ENCODE data around the gene QDPR.
"Not testable (repeated sequence)": the region's sequence is repeated elsewhere in the genome, so short reads cannot be mapped to it uniquely, and the experiment has no call there.

Gene QDPR

DNA sequence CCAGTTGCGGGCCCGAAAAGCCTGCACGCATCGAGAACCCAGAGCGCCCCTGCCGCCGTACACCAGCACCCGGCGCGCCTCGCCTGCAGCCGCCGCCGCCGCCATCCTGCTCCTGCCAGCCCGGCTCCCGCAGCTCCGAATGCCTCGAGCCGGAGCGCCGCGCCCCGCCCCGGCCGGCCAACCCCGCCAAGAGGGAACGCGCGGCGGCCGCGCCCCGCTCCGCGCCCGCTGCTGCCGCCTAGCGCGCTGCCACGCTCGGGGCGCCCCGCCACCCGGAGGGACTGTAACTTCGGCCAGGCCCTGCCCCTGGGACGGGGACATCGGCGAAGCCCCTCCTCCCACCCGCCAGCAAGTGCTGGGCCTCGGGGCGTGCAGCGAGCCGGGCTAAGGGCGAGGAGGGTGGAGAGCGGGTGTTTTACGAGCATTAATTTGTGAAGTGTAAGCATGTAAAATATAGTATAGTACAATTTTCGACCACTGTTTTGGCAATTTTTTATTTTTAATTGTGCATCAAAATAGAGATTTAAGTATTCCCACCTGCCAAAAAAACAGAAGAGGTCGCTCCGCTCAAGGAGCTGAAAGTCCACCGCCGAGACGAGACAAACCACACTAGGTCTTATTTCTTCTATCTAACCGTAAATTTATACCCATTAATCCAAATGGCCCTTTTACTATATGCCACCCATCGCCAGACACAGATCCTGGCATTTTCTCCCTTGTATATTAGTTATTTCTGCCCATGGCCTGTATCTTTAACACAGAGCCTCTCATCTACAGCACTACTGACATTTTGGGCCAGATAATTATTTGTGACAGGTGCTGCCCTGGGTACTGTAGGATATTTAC is at the start of gene QDPR:
TSS of gene QDPR (minus strand) at position 141 of the 846 bp plus-strand sequence. CDS start at position 105, 36 bp downstream.
- DNase-seq (ENCODE audit: low spot score) = peak; percentile 94

DNA sequence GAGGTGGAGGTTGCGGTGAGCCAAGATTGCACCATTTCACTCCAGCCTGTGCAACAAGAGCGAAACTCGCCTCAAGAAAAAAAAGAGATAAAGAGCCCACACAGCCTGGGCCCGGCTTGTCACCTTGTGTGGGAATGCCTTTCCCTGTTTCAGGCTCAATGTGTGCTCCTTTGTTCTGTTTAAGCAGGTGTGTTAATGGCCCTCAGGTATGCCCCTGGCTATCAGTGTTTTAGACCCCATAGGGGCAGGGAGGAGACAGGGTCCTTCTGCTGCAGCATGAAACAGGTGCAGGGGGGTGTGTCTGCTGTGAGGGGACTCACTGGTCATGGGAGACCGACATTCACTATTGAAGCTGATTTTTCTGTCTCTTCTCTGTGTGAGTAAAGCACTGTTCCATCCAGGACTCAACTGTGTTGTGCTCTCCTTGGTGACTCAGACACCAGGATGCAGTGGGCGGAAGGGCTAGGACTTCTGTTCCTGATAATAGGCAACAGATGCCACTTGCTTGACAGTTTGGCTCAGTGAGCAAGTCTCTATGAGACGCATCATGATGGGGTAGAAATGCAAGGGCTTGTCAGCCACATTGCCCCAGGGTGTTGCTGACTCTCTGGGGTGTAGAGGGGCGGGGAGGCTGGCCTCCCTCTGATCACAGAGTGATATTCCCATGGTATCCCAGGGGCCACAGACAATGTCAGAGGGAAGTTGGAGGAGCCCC is 49.5 kb upstream of the QDPR start:
- DNase-seq (ENCODE audit: low spot score) = peak; percentile 84

DNA sequence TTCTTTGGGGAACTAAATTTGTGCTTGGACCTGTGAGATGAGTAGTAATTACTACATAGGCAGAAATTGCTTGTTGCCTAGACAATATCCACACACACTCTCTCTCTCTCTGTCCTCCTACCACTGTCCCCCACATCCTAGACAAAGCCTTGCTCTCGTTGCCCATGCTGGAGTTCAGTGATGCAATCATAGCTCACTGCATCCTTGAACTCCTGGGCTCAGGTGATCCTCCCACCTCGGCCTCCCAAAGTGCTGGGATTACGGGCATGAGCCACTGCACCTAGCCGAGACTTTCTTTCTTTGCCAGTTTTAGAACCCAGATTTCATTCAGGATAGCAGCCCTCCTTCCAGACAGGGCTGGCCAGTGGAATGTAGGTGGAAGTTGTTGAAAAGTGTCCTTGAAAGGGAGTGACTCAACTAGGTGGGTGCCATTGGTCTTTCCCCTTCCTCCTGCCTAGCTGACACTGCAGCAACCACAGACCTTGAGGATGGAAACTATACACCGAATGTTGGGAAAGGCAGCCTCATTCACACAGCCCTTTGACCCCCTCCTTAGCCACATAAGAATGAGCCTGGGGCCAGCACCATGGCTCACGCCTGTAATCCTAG is 48.3 kb upstream of the QDPR start:
- no peak for DNase-seq (ENCODE audit: low spot score)

DNA sequence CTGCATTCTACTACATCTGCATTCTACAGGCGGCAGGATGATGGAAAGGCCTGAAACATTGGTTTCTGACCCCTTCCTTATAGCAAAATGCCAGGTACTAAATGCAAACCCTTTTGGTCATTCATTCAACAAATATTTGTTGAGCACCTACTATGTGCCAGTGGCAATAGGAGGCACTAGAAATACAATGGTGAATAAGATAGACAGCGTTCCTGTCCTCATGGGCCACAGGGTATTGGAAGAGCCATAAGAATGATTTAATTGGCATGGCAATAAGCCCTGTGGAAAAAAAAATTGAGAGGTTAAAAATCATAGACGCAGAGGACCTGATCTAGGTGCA is 47.8 kb upstream of the QDPR start:
- no peak for DNase-seq (ENCODE audit: low spot score)

DNA sequence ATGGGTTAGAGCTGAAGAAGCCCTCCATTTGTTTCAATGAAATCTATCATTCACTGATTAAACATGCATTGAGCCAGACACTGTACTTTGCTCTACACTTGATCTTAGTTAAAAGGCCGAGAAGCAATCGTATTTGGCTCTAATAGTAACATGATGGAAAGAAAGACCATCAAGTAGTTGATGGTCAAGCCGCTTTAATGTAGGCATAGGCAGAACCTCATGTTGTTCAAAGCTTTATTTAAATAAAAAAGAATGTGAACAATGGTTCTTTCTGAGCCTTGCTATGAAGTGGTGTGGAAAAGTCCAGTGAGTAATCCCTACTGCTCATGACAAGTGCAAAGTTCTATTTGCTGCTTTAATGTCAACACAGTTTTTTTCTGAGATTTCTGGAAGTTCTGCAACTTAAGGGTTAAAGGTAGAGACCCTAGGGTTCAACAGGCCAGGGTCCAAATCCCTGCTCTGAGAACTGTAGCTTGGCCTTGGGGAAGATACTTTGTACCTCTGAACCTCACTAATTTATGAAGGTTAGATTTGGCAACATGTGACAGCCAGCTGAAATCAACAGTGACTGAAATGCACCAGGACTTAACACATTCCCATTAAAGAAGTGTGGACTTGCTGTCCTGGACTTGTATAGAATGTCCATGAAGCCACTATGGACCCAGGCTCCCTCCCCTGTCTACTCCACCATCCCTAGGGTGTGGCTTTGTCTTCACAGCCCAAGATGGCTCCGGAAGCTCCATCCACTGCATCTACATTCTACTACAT is 47.2 kb upstream of the QDPR start:
- no peak for DNase-seq (ENCODE audit: low spot score)

DNA sequence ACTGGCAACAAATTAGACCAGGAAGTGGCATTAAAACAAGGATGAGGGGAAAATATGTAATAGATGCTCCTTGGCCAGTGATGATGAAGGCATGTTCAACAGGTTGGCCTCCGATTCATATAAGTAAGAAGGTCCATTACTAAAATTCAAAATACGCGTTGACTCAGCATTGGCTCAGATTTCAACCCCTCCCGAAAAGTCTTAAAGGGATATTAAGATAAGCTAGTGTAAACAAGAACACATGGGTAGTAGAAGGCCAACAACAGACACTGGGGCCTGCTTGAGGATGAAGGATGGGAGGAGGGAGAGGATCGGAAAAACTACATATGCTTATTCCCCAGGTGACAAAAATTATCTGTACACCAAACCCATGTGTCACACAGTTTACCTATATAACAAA is 46.0 kb upstream of the QDPR start:
- no peak for DNase-seq (ENCODE audit: low spot score)

DNA sequence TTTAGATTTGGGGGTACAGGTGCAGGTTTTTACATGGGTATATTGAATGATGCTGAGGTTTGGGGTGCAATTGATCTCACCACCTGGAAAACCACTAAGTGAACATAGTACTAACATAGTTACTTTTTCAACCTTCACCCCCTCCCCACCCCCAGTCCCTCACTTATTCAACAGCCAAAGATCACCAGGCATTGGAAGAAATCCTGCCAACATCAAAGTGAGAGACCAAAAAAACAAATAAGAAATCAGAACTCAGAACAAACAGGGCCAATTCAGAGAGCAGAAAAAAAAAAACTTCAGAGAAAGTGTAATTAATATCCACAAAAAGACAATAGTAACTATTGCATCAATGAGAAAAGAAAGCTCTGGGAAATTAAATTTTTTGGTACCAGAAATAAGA is 44.6 kb upstream of the QDPR start:
- no peak for DNase-seq (ENCODE audit: low spot score)

DNA sequence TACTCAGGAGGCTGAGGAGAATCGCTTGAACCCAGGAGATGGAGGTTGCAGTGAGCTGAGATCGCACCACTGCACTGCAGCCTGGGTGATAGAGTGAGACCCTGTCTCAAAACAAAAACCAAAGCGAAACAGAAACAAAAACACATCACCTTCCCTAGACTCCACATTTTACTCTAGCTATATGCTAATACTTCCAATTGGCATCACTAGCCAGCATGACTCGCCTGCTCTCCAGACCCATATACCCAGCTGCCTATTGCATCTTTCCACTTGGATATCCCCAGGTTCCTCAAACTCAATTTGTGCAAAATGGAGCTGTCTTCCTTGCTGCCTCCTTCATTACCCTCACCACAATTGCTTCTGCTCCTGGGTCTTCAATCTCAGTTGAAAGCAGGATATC is 42.7 kb upstream of the QDPR start:
- DNase-seq (ENCODE audit: low spot score) = no peak

DNA sequence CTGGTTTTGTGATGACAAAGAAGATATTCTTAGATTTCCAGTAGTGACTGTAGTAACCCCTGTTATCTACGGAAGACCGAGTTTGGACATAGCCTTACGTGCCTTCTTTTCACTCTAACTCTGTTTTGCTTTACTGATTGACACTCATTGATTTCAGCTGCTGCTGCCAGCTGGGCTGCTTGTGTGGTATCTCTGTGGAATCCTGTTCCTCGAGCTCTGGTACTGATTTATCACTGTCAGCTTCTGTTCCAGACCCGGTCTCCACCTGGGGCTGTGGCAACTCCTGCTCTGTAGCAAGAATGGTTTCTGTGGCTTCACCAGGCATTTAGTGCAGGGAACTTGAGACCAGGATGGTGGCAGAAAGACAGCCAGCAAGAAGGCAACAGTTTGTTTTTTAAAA is 40.5 kb upstream of the QDPR start:
- no peak for DNase-seq (ENCODE audit: low spot score)

DNA sequence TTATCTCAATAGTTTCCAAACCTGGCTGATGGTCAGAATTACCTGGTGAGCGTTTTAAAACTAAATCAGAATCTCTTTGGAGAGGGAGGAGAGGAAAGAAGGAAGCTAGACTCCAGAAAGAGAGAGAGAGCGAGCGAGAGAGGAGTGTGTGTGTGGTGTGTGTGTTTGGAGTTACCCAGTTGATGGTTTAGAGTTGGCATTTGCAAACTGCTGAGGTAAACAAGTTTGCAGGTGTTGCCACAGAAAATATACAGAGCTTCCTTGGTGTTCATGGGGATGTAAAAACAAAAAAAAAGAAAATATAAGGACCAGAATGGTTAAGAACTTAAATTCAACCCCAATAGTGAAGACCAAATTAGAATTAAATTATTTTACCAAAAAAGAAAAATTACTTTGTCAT is 38.7 kb upstream of the QDPR start:
- no peak for DNase-seq (ENCODE audit: low spot score)

DNA sequence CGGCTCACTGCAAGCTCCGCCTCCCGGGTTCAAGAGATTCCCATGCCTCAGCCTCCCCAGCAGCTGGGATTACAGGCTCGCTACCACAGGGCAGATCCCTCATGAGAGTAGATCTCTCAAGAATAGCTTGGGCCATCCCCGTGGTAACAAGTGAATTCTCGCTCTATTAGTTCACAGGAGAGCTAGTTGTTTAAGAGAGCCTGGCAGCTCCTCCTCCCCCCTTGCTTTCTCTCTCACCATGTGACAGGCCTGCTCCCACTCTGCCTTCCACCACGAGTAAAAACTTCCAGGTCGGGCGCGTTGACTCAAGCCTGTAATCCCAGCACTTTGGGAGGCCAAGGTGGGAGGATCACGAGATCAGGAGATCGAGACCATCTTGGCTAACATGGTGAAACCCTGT is 34.8 kb upstream of the QDPR start:
- no peak for DNase-seq (ENCODE audit: low spot score)

DNA sequence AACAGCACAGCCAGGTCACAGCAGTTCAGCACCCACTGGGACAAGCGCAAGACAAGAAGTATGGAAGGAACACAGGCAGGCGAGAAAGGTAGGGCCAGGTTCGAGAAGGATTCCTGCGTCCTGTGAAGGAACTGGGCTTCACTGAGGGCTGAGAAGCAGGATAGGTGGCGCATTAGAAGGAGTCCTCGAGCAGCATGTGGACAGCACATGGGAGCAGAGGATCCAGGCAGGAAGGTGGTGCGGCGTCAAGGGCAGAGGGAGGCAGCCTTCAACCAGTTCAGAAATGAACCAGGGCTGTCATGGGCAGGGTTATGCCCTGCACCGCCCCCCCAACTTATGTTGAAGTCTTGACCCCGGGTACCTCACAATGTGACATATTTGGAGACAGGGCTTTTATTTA is 34.3 kb upstream of the QDPR start:
- DNase-seq (ENCODE audit: low spot score) = no peak

DNA sequence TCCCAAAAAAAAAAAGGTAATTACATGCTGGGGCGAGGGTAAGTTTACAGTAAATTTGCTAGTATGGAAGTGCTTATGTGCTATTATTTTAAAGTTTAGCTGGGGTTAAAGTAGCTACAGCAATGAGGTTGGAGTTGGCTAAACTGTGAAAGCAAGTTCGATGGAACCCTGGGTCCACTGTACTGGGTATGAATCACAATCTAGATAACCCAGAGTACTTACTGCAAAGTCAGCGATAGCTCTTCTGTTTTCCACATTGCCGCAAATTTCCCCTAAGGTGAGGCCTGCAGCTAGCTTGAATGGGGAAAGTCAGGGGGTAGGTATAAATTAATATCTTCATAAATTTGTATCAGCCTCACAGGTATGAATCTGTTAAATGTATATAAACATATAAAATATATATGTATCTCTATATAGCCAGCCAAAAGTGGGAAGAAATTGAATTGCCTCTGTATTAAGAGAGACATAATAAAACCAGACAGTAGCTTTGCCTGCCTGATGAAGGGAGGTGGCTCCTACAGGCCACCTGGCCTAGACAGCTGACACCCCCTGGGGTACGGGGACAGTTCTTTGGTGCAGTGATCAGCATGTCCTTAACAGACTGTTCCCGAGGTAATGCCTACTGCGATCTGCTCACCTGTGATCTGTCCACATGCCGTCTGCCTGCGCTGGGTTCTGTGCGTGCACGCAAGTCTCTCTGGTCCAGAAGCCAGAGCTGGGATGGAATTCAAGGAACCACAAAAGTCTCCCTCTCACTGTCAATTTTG is 33.7 kb upstream of the QDPR start:
- DNase-seq (ENCODE audit: low spot score) = no peak

DNA sequence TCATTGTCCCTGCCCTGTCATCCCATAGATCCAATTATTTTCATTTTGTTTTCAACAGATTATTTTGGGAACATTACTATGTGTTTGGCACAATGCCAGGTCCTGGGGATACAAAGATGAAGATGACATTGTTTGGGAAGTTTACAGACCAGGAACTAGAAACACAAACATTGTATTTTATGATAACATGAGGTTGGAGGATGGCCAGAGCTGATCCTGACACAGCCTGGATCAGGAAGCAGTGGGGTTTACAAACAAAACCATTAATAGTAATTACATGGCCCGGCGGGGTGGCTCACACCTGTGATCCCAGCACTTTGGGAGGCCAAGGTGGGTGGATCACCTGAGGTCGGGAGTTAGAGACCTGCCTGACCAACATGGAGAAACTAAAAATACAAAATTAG is 32.9 kb upstream of the QDPR start:
- no peak for DNase-seq (ENCODE audit: low spot score)

DNA sequence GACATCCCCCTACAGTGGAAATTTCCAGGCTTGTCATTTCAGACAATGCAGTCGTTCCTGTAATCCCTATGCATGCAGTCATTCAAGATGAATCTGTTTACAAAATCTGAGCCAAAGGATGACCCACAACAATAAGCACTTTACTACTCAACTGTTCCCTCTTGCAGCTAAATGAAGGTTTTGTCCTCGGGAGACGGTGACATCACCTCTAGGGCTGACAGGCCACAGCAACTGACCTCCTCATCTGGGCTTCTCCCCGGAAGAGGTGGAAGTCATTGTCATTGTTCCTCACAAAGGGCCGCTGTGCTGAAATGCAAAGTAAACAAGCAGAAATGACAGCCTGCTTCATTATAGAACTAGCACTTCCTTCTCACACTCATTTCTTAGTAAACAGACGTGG is 32.3 kb upstream of the QDPR start:
- DNase-seq (ENCODE audit: low spot score) = peak; percentile 29

DNA sequence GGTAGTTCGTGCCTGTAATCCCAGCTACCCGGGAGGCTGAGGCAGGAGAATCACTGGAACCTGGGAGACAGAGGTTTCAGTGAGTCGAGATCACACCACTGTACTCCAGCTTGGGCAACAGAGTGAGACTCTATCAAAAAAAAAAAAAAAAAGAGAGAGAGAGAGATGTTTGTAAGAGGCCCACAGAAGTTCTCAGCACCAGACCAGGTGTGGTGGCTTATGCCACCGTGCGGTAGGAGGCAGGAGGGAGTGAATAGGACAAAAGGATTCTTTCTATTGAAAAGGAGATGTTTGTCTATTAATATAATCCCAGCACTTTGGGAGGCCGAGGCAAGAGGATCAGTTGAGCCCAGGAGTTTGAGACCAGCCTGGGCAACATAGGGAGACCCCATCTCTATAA is 25.2 kb upstream of the QDPR start:
- DNase-seq (ENCODE audit: low spot score) = not testable (repeated sequence)

DNA sequence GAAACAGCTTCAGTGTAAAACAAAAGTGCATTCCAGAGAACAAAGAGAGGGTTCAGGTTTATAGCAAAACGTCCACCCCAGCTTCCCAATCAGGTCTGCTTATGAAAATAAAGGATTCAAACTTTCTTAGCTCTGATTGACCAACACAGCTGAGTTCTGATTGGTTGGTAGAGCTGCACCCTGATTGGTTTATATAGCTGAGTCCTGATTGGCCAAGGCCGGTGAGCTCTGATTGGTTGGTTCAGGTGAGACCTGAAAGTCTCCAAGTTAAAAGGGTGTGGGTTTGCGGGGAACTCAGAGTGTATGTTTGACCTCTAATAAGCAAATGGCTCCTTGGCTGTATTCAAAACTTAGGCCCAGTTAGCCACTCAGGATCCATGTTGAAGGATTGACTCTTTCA is 24.0 kb upstream of the QDPR start:
- no peak for DNase-seq (ENCODE audit: low spot score)

DNA sequence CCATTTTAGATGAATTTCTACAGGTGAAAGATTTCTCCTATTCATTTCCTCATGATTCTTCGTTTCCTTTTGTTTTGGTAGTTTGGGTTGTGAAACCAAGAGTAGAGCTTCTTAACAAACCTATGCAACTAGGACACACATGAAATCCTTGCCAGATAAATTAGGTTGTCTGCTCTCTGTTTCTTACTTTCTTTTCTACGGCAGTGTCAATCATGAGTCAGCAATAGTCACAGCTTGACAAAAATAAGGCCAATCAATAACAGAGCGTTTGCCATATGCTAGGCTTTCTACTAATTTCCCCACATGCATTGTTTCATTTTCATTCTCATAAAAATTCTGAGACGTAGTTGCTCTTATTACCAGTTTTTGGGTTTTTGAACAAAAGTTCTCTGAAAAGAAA is 23.4 kb upstream of the QDPR start:
- DNase-seq (ENCODE audit: low spot score) = no peak

DNA sequence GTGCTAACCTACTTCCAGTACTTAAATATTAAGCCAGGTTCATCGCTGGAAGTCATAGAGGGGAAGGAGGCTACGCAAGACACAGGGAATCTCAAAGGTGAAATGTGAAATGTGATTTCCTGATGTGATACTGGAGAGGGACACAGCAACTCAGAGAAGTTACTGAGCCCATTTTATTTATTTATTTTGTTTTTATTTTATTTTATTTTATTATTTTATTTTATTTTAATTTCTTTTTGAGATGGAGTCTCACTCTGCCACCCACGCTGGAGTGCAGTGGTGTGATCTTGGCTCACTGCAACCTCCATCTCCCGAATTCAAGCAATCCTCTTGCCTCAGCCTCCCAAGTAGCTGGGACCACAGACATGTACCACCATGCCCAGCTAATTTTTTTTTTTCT is 22.8 kb upstream of the QDPR start:
- DNase-seq (ENCODE audit: low spot score) = no peak

DNA sequence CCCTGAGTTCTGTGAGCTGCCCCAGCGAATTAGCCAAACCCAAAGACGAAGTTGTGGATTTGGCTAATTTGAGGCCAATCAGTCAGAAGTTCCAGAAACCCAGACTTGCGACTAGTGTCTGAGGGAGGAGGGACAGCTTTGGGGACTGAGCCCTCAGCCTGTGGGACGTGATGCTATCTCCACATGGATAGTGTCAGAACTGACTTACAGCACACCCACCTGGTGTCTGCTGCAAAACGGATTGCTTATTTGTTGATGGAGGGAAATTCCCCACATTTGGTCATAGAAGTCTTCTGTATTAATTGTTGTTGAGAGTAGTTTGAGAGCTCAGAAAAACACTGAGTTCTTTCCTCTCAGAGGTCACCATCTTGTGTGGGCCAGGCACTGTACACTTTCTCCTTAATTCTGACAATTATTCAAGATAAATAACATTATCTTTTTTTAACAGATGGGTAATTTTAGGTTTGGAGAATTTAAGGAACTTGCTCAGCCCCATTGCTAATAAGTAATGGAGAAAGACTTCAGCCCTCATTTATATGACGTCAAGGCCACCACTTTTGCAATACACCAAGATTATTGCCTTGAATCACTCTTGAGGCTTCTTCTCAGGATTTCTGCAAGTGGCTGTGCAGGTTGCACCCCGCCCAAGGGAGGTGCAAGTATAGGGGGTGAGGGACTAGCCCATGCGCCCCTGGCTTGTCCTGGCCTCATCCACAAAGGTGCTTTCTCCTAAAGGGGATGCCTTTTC is 19.8 kb upstream of the QDPR start:
- no peak for DNase-seq (ENCODE audit: low spot score)

DNA sequence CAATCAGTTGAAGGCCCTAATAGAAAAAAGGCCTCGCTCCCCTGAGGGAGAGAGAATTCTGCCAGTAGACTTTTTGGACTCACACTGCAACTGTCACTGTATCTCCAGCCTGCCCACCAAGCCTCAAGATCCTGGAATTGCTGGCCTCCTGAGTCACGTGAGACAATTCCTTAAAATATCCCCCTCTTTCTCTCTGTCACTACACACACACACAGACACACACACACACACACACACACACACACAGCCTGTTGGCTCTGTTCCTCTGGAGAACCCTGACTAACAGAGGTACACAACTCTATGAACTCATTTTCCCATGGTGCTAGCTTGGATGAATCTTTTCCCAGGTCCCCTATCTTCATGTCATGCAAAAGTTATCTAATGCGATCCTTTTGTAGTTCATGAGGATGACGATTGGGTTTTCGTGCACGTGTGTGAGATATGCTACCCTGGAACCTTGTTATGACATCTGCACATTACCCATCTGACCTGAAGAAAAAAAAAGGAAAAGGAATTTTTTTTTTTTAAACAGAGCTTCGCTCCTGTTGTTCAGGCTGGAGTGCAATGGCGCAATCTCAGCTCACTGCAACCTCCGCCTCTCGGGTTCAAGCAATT is 16.8 kb upstream of the QDPR start:
- no peak for DNase-seq (ENCODE audit: low spot score)

Measured in AG20443 (cell line).